IMR-90 (cell line): ENCODE measurements around the gene MEGF10. TPM values are rescaled to one million over a fixed set of nuclear protein-coding genes. Genes with fewer than 3 reads are reported as not detected.

ENCODE experiments used
- ATAC-seq: fragments of 200-7000 bp; cut with Tn5 transposase; 2 replicates; pipeline ENCODE4 v1.9.1; 2020; ENCODE audit warnings: low read depth, mild to moderate bottlenecking, moderate library complexity
- BruUV-seq: library from RNA; stranded (reverse); fragments of 400-500 nt; replicated peaks from 2 replicates; lab custom pipeline; 2021; lab: Mats Ljungman, UMichigan
- CTCF ChIA-PET: fragments of 300-600 bp; formaldehyde crosslinking; extraction: SDS; loops from one replicate; lab custom pipeline; 2021; ENCODE audit warnings: antibody characterized with exemption; lab: Yijun Ruan, JAX
- POLR2A ChIA-PET: fragments of 300-600 bp; sonication (Branson Sonifier 250); formaldehyde crosslinking; loops from one replicate; lab custom pipeline; 2022; ENCODE audit warnings: antibody characterized with exemption; ENCODE audit not compliant: unreplicated experiment; lab: Charles Lee
- DNase-seq: peaks from one replicate; pipeline ENCODE4 v3.0.0; 2013
- H2AFZ ChIP-seq: replicated peaks from 2 replicates; pipeline ENCODE3; 2013; ENCODE audit warnings: low read length, mild to moderate bottlenecking; ENCODE audit not compliant: poor library complexity
- H2AK5ac ChIP-seq: 2 replicates; pipeline ENCODE4 v1.6.1; 2013; ENCODE audit warnings: low read depth, low read length, inconsistent platforms
- H2AK9ac ChIP-seq: replicated peaks from 2 replicates; pipeline ENCODE3; 2013; ENCODE audit warnings: mild to moderate bottlenecking, low read depth, low read length, moderate library complexity; ENCODE audit not compliant: poor library complexity
- H2BK120ac ChIP-seq: 2 replicates; pipeline ENCODE4 v1.6.1; 2013; ENCODE audit warnings: low read depth, low read length, inconsistent platforms
- H2BK15ac ChIP-seq: 3 replicates; pipeline ENCODE4 v1.6.1; 2013; ENCODE audit warnings: low read depth, low read length, inconsistent platforms
- H2BK20ac ChIP-seq: 2 replicates; pipeline ENCODE4 v1.6.1; 2013; ENCODE audit warnings: low read depth, mild to moderate bottlenecking, inconsistent platforms, low read length, moderate library complexity
- H2BK5ac ChIP-seq: 2 replicates; pipeline ENCODE4 v1.6.1; 2013; ENCODE audit warnings: mild to moderate bottlenecking, low read depth, low read length, inconsistent platforms; ENCODE audit not compliant: poor library complexity, severe bottlenecking
- H3K14ac ChIP-seq: replicated peaks from 2 replicates; pipeline ENCODE4 v1.6.1; 2013; ENCODE audit warnings: low read depth, low read length, inconsistent platforms
- H3K18ac ChIP-seq: 2 replicates; pipeline ENCODE4 v1.6.1; 2013; ENCODE audit warnings: low read depth, low read length, control low read depth
- H3K23ac ChIP-seq: 2 replicates; pipeline ENCODE4 v1.6.1; 2013; ENCODE audit warnings: low read depth, low read length, inconsistent platforms
- H3K27ac ChIP-seq: 2 replicates; pipeline ENCODE4 v1.5.1; 2013; ENCODE audit warnings: mild to moderate bottlenecking, control low read depth, low read length; ENCODE audit not compliant: insufficient read depth
- H3K27me3 ChIP-seq: 2 replicates; pipeline ENCODE4 v1.6.1; 2013; ENCODE audit warnings: low read length; ENCODE audit not compliant: control insufficient read depth, insufficient read depth
- H3K36me3 ChIP-seq: 2 replicates; pipeline ENCODE4 v1.6.1; 2013; ENCODE audit warnings: low read length, mixed read lengths; ENCODE audit not compliant: control insufficient read depth, insufficient read depth
- H3K4ac ChIP-seq: 2 replicates; pipeline ENCODE4 v1.6.1; 2013; ENCODE audit warnings: low read depth, low read length, inconsistent platforms
- H3K4me1 ChIP-seq: 2 replicates; pipeline ENCODE4 v1.6.1; 2013; ENCODE audit warnings: low read length, mixed read lengths; ENCODE audit not compliant: control insufficient read depth, insufficient read depth
- H3K4me2 ChIP-seq: 2 replicates; pipeline ENCODE4 v1.6.1; 2013; ENCODE audit warnings: low read depth, mild to moderate bottlenecking, control low read depth, low read length, moderate library complexity
- H3K4me3 ChIP-seq: 2 replicates; pipeline ENCODE4 v1.5.1; 2013; ENCODE audit warnings: low read depth, mild to moderate bottlenecking, control low read depth, low read length, moderate library complexity; ENCODE audit not compliant: insufficient read depth
- H3K56ac ChIP-seq: 2 replicates; pipeline ENCODE4 v1.6.1; 2013; ENCODE audit warnings: low read length, inconsistent platforms; ENCODE audit not compliant: insufficient read depth; ENCODE audit errors: extremely low read depth
- H3K79me1 ChIP-seq, 2 experiments: 2 replicates each; pipeline ENCODE4 v1.6.1; 2013; ENCODE audit warnings: low read length in 2 of 2, inconsistent platforms in 1 of 2, low read depth in 1 of 2
- H3K9ac ChIP-seq: 2 replicates; pipeline ENCODE4 v1.6.1; 2013; ENCODE audit warnings: low read depth, low read length, control low read depth
- H3K9me1 ChIP-seq: 2 replicates; pipeline ENCODE4 v1.6.1; 2013; ENCODE audit warnings: low read length, inconsistent platforms; ENCODE audit not compliant: insufficient read depth
- H3K9me3 ChIP-seq: 2 replicates; pipeline ENCODE4 v1.6.1; 2013; ENCODE audit warnings: low read length; ENCODE audit not compliant: control insufficient read depth, insufficient read depth
- H4K20me1 ChIP-seq: 2 replicates; pipeline ENCODE4 v1.6.1; 2013; ENCODE audit warnings: low read length, inconsistent platforms; ENCODE audit not compliant: insufficient read depth
- H4K5ac ChIP-seq: 2 replicates; pipeline ENCODE4 v1.6.1; 2013; ENCODE audit warnings: mild to moderate bottlenecking, low read depth, low read length, control low read depth
- H4K8ac ChIP-seq, 2 experiments: 2 replicates each; pipeline ENCODE4 v1.6.1; 2013; ENCODE audit warnings: low read depth in 2 of 2, low read length in 2 of 2, control low read depth in 1 of 2, inconsistent platforms in 1 of 2
- H4K91ac ChIP-seq: 2 replicates; pipeline ENCODE4 v1.6.1; 2013; ENCODE audit warnings: low read depth, low read length, inconsistent platforms; ENCODE audit not compliant: insufficient read depth
- CEBPB ChIP-seq: IDR thresholded peaks from 2 replicates; pipeline ENCODE4 v1.6.1; 2012; ENCODE audit warnings: low read depth, low read length, improper control_type of control experiment
- MAZ ChIP-seq: IDR thresholded peaks from 2 replicates; pipeline ENCODE4 v1.6.1; 2012; ENCODE audit warnings: low read depth, mild to moderate bottlenecking, low read length, improper control_type of control experiment, moderate library complexity, borderline replicate concordance
- MXI1 ChIP-seq: IDR thresholded peaks from 2 replicates; pipeline ENCODE4 v1.6.1; 2012; ENCODE audit warnings: low read depth, mild to moderate bottlenecking, low read length, moderate library complexity, borderline replicate concordance
- NFE2L2 ChIP-seq: fragments of 150-350 bp; IDR thresholded peaks from 2 replicates; pipeline ENCODE4 v1.6.1; 2016; ENCODE audit warnings: low read depth, mild to moderate bottlenecking, low read length
- RAD21 ChIP-seq: IDR thresholded peaks from 2 replicates; pipeline ENCODE4 v1.6.1; 2012; ENCODE audit warnings: low read length, improper control_type of control experiment
- RFX5 ChIP-seq: IDR thresholded peaks from 2 replicates; pipeline ENCODE4 v1.8.0; 2012; ENCODE audit warnings: low read depth, mild to moderate bottlenecking, low read length, moderate library complexity
- SMC3 ChIP-seq: fragments of 150-350 bp; IDR thresholded peaks from 2 replicates; pipeline ENCODE4 v1.6.1; 2016; ENCODE audit warnings: low read depth, mild to moderate bottlenecking, antibody characterized with exemption, low read length, moderate library complexity
- USF2 ChIP-seq: fragments of 150-350 bp; IDR thresholded peaks from 2 replicates; pipeline ENCODE4 v1.6.1; 2017; ENCODE audit warnings: mild to moderate bottlenecking, antibody characterized with exemption, low read length, low read depth
- dilution Hi-C: fragments of 300-500 bp; cut with HindIII; formaldehyde crosslinking; loops from one replicate; pipeline ENCODE4 v1.14.3; 2018; ENCODE audit warnings: low sequenced_read_pairs; ENCODE audit not compliant: unreplicated experiment
- in situ Hi-C: fragments of 300-500 bp; cut with MboI; formaldehyde crosslinking; loops from 3 replicates; pipeline ENCODE4 v1.14.3; 2019; ENCODE audit warnings: low sequenced_read_pairs, inconsistent platforms, mixed read lengths
- intact Hi-C: fragments of 100-400 bp; cut with micrococcal nuclease; formaldehyde crosslinking; loops from 2 replicates; pipeline ENCODE4 v1.10.0; 2022
- polyA plus RNA-seq, 3 experiments: library from polyadenylated mRNA; depleted of rRNA; stranded (reverse); fragments of >200 nt; gene quantifications; 2 replicates each; pipeline ENCODE4 v1.2.3, GENCODE V29; 2012; ENCODE audit warnings: low replicate concordance in 1 of 3
- total RNA-seq: library from RNA; depleted of rRNA; stranded (reverse); fragments of >200 nt; gene quantifications from 2 replicates; pipeline ENCODE4 v1.2.3, GENCODE V29; 2012

MEGF10 gene
- total and polyA plus RNA-seq, 2 of the 4 experiments (the other 2 are of a cell fraction) = not detected

- Histone ChIP-seq H3K4ac (no peak overlapping the region), H3K14ac (no peak overlapping the region), H4K5ac (no peak overlapping the region), H4K8ac (no peak overlapping the region), H3K79me1 (no peaks in the 10 kb centered on the region), H3K9me3 (no peaks in the 10 kb centered on the region), H2BK5ac (no peak overlapping the region), H3K56ac (no peak overlapping the region), H2AK9ac (no peak overlapping the region), H4K91ac (no peak overlapping the region), H3K23ac (no peak overlapping the region), H3K18ac (no peak overlapping the region), H3K4me2 (no peak overlapping the region), H3K4me3 (no peak overlapping the region), H2BK120ac (no peak overlapping the region), H3K27ac (no peak overlapping the region), H2AFZ (no peak overlapping the region), H3K36me3 (no peaks in the 10 kb centered on the region), H3K9me1 (no peaks in the 10 kb centered on the region; the same call in 1 of the 2 replicates), H4K20me1 (no peaks in the 10 kb centered on the region), H2BK15ac (no peak overlapping the region), H2BK20ac (no peak overlapping the region), H3K27me3 (peaks cover 7% of the 10 kb centered on the region), H3K4me1 (no peaks in the 10 kb centered on the region), H2AK5ac (no peak overlapping the region), H3K9ac (no peak overlapping the region)
- ChIA-PET CTCF (no interaction called here), POLR2A (no interaction called here)
- BruUV-seq = no TSS peak
- dilution Hi-C loops (no loop called here), intact Hi-C loops (no loop called here), in situ Hi-C loops (no loop called here)
- ATAC-seq (no peak), DNase-seq (no peak)
- no peak for TF ChIP-seq MAZ
- no peak for TF ChIP-seq USF2
- no peak for TF ChIP-seq MXI1
- no peak for TF ChIP-seq CEBPB
- no peak for TF ChIP-seq NFE2L2
- TF ChIP-seq RAD21 = no peak
- TF ChIP-seq RFX5 = no peak
- no peak for TF ChIP-seq SMC3
These were observed 139.3 kb downstream of the MEGF10 start for GRCh38 chr5:127429928-127430327.
